Trophoblast cell (in vitro differentiated cells and primary cell): ENCODE data around the gene MAML2.

ENCODE experiments used
- DNase-seq, 2 donors: peaks; one replicate each; pipeline ENCODE4 v3.0.0-alpha.2; 2016
- H2AFZ ChIP-seq: 2 replicates; pipeline ENCODE4 v1.6.1; 2013; ENCODE audit warnings: low read length, moderate library complexity, mild to moderate bottlenecking; ENCODE audit not compliant: insufficient read depth, poor library complexity
- H2AK5ac ChIP-seq: 2 replicates; pipeline ENCODE4 v1.6.1; 2013; ENCODE audit warnings: mild to moderate bottlenecking, low read length
- H2BK120ac ChIP-seq: 2 replicates; pipeline ENCODE4 v1.6.1; 2013; ENCODE audit warnings: low read length, mild to moderate bottlenecking, moderate library complexity; ENCODE audit not compliant: insufficient read depth, poor library complexity
- H2BK12ac ChIP-seq: 2 replicates; pipeline ENCODE4 v1.6.1; 2013; ENCODE audit warnings: mild to moderate bottlenecking, low read length, moderate library complexity
- H2BK5ac ChIP-seq: 2 replicates; pipeline ENCODE4 v1.6.1; 2013; ENCODE audit warnings: low read length, low read depth, moderate library complexity, mild to moderate bottlenecking; ENCODE audit not compliant: poor library complexity
- H3K14ac ChIP-seq: 2 replicates; pipeline ENCODE4 v1.6.1; 2013; ENCODE audit warnings: mild to moderate bottlenecking, low read length
- H3K18ac ChIP-seq: 2 replicates; pipeline ENCODE4 v1.6.1; 2013; ENCODE audit warnings: mild to moderate bottlenecking, low read length
- H3K23ac ChIP-seq: 2 replicates; pipeline ENCODE4 v1.6.1; 2013; ENCODE audit warnings: low read length
- H3K27ac ChIP-seq: 2 replicates; pipeline ENCODE4 v1.5.1; 2013; ENCODE audit warnings: low read depth, mild to moderate bottlenecking, inconsistent platforms, low read length, moderate library complexity
- H3K27me3 ChIP-seq: 2 replicates; pipeline ENCODE4 v1.6.1; 2013; ENCODE audit warnings: inconsistent platforms, mild to moderate bottlenecking, low read length, moderate library complexity; ENCODE audit not compliant: insufficient read depth
- H3K36me3 ChIP-seq, 2 experiments: 1 replicate in 1 of 2; 2 replicates in 1 of 2; pipeline ENCODE4 v1.6.1; 2013; ENCODE audit warnings: low read length in 2 of 2, mild to moderate bottlenecking in 2 of 2, moderate library complexity in 1 of 2; ENCODE audit not compliant: insufficient read depth in 2 of 2, control insufficient read depth in 1 of 2
- H3K4ac ChIP-seq: 2 replicates; pipeline ENCODE4 v1.6.1; 2013; ENCODE audit warnings: low read depth, mild to moderate bottlenecking, low read length, moderate library complexity
- H3K4me1 ChIP-seq, 2 experiments: 1 replicate in 1 of 2; 2 replicates in 1 of 2; pipeline ENCODE4 v1.6.1; 2013; ENCODE audit warnings: low read length in 2 of 2, mild to moderate bottlenecking in 2 of 2, moderate library complexity in 1 of 2; ENCODE audit not compliant: insufficient read depth in 2 of 2, control insufficient read depth in 1 of 2
- H3K4me2 ChIP-seq: 2 replicates; pipeline ENCODE4 v1.6.1; 2013; ENCODE audit warnings: inconsistent platforms, mild to moderate bottlenecking, low read length, moderate library complexity
- H3K4me3 ChIP-seq: 2 replicates; pipeline ENCODE4 v1.5.1; 2013; ENCODE audit warnings: mild to moderate bottlenecking, low read depth, low read length, inconsistent platforms
- H3K79me1 ChIP-seq: one replicate; pipeline ENCODE4 v1.6.1; 2013; ENCODE audit warnings: low read length
- H3K79me2 ChIP-seq: 2 replicates; pipeline ENCODE4 v1.6.1; 2013; ENCODE audit warnings: low read length, mild to moderate bottlenecking; ENCODE audit not compliant: control insufficient read depth, insufficient read depth, poor library complexity
- H3K9ac ChIP-seq: 2 replicates; pipeline ENCODE4 v1.6.1; 2013; ENCODE audit warnings: mild to moderate bottlenecking, low read length
- H3K9me3 ChIP-seq: 2 replicates; pipeline ENCODE4 v1.6.1; 2013; ENCODE audit warnings: low read depth, mild to moderate bottlenecking, control low read depth, inconsistent platforms, low read length; ENCODE audit not compliant: insufficient read depth
- H4K12ac ChIP-seq: 2 replicates; pipeline ENCODE4 v1.6.1; 2013; ENCODE audit warnings: low read depth, mild to moderate bottlenecking, low read length, moderate library complexity
- H4K8ac ChIP-seq: 2 replicates; pipeline ENCODE4 v1.6.1; 2013; ENCODE audit warnings: low read depth, mild to moderate bottlenecking, low read length, moderate library complexity
- H4K91ac ChIP-seq: one replicate; pipeline ENCODE4 v1.6.1; 2013; ENCODE audit warnings: low read depth, mild to moderate bottlenecking, low read length, moderate library complexity
- WGBS: extraction: QIAGEN DNeasy Blood & Tissue Kit; methylation state at CpG from one replicate; pipeline ENCODE4 v1.1.7; 2013; ENCODE audit warnings: missing lambda C conversion rate; ENCODE audit not compliant: insufficient read length, insufficient coverage; ENCODE audit errors: extremely low coverage; 5-methylcytosine and 5-hydroxymethylcytosine counted together

Gene MAML2

GRCh38 chr11:96246718-96247552, 96.1 kb downstream of the MAML2 start:
- Histone ChIP-seq H3K23ac (no peak overlapping the region), H4K8ac (no peak overlapping the region), H4K91ac (no peak overlapping the region), H3K9me3 (no peaks in the 10 kb centered on the region), H3K18ac (no peak overlapping the region), H4K12ac (no peak overlapping the region), H3K79me2 (peaks cover 2% of the 10 kb centered on the region), H2AFZ (no peak overlapping the region), H3K4ac (peak overlapping the region; percentile 47), H2AK5ac (no peak overlapping the region), H3K9ac (no peak overlapping the region), H2BK12ac (peak overlapping the region; percentile 19), H3K27ac (peak overlapping the region; percentile 57), H3K27me3 (no peaks in the 10 kb centered on the region), H3K4me2 (no peak overlapping the region), H3K4me3 (no peak overlapping the region), H2BK5ac (no peak overlapping the region), H3K4me1 (peaks cover 5 to 9% of the 10 kb centered on the region in 2 experiments), H3K36me3 (no peaks in the 10 kb centered on the region), H2BK120ac (no peak overlapping the region), H3K79me1 (peaks cover 8% of the 10 kb centered on the region), H3K14ac (no peak overlapping the region)
- peak in 1 of 2 donors; percentile 54 for DNase-seq
- WGBS: no CpG with 5 or more reads among the region's 4 CpGs

GRCh38 chr11:96242971-96243647, 99.9 kb downstream of the MAML2 start:
- no peak overlapping the region for H4K12ac ChIP-seq
- H3K9me3 ChIP-seq: no peaks in the 10 kb centered on the region
- WGBS: no CpG with 5 or more reads among the region's 19 CpGs

GRCh38 chr11:96242191-96242847, 100.7 kb downstream of the MAML2 start:
- Histone ChIP-seq H2BK120ac (no peak overlapping the region), H3K27ac (peak overlapping the region; percentile 54), H2AFZ (no peak overlapping the region), H2BK5ac (no peak overlapping the region), H4K91ac (no peak overlapping the region), H3K4me3 (no peak overlapping the region), H3K9me3 (no peaks in the 10 kb centered on the region), H3K36me3 (no peaks in the 10 kb centered on the region), H3K79me2 (peaks cover 2% of the 10 kb centered on the region), H3K27me3 (no peaks in the 10 kb centered on the region), H3K9ac (no peak overlapping the region), H2AK5ac (no peak overlapping the region), H2BK12ac (no peak overlapping the region), H3K4me1 (peaks cover 5 to 9% of the 10 kb centered on the region in 2 experiments), H3K23ac (no peak overlapping the region), H3K14ac (no peak overlapping the region), H4K8ac (no peak overlapping the region), H3K4me2 (no peak overlapping the region), H3K4ac (no peak overlapping the region), H3K18ac (no peak overlapping the region), H4K12ac (no peak overlapping the region), H3K79me1 (peaks cover 13% of the 10 kb centered on the region)
- WGBS: no CpG with 5 or more reads among the region's 2 CpGs
- DNase-seq: peak in 1 of 2 donors; percentile 78

More at GRCh38 chr11:96242971-96243647, 99.9 kb downstream of the MAML2 start:
- Histone ChIP-seq H4K91ac (peak overlapping the region; percentile 91), H2AK5ac (no peak overlapping the region), H2AFZ (peak overlapping the region; percentile 25), H3K4me3 (no peak overlapping the region), H3K14ac (peak overlapping the region; percentile 83), H3K23ac (no peak overlapping the region), H2BK120ac (peak overlapping the region; percentile 97), H3K79me1 (peaks cover 13% of the 10 kb centered on the region), H2BK12ac (peak overlapping the region; percentile 70), H3K4me2 (peak overlapping the region; percentile 56), H2BK5ac (peak overlapping the region; percentile 97), H3K79me2 (peaks cover 2% of the 10 kb centered on the region), H3K4ac (no peak overlapping the region), H3K27ac (peak overlapping the region; percentile 98), H3K4me1 (peaks cover 5 to 11% of the 10 kb centered on the region in 2 experiments), H3K9ac (no peak overlapping the region), H3K36me3 (no peaks in the 10 kb centered on the region), H3K18ac (peak overlapping the region; percentile 94), H3K27me3 (no peaks in the 10 kb centered on the region), H4K8ac (peak overlapping the region; percentile 89)
- DNase-seq: peak; percentile 95 to 96

GRCh38 chr11:96241331-96241841, 101.6 kb downstream of the MAML2 start:
- no CpG with 5 or more reads among the region's 5 CpGs for WGBS

More at GRCh38 chr11:96241331-96241841, 101.6 kb downstream of the MAML2 start:
- no peak overlapping the region for H4K8ac ChIP-seq
- H4K91ac ChIP-seq: no peak overlapping the region
- no peaks in the 10 kb centered on the region for H3K9me3 ChIP-seq
- no peak overlapping the region for H2BK120ac ChIP-seq
- no peak overlapping the region for H3K14ac ChIP-seq
- H3K36me3 ChIP-seq: no peaks in the 10 kb centered on the region
- H3K79me1 ChIP-seq: peaks cover 13% of the 10 kb centered on the region
- no peak overlapping the region for H4K12ac ChIP-seq
- no peak overlapping the region for H3K27ac ChIP-seq
- no peak overlapping the region for H2BK12ac ChIP-seq
- H3K27me3 ChIP-seq: no peaks in the 10 kb centered on the region
- no peak overlapping the region for H3K4me2 ChIP-seq
- no peak overlapping the region for H2AK5ac ChIP-seq
- peaks cover 3 to 4% of the 10 kb centered on the region in 2 experiments for H3K4me1 ChIP-seq
- H3K9ac ChIP-seq: no peak overlapping the region
- no peak overlapping the region for H2AFZ ChIP-seq
- H3K18ac ChIP-seq: no peak overlapping the region
- H3K4ac ChIP-seq: peak overlapping the region; percentile 58
- no peak overlapping the region for H3K4me3 ChIP-seq
- H3K23ac ChIP-seq: no peak overlapping the region
- H3K79me2 ChIP-seq: peaks cover 2% of the 10 kb centered on the region
- H2BK5ac ChIP-seq: no peak overlapping the region
- DNase-seq: no peak
